ENCODE measurements around the gene ZSCAN26.

The ZSCAN26 gene

DNA sequence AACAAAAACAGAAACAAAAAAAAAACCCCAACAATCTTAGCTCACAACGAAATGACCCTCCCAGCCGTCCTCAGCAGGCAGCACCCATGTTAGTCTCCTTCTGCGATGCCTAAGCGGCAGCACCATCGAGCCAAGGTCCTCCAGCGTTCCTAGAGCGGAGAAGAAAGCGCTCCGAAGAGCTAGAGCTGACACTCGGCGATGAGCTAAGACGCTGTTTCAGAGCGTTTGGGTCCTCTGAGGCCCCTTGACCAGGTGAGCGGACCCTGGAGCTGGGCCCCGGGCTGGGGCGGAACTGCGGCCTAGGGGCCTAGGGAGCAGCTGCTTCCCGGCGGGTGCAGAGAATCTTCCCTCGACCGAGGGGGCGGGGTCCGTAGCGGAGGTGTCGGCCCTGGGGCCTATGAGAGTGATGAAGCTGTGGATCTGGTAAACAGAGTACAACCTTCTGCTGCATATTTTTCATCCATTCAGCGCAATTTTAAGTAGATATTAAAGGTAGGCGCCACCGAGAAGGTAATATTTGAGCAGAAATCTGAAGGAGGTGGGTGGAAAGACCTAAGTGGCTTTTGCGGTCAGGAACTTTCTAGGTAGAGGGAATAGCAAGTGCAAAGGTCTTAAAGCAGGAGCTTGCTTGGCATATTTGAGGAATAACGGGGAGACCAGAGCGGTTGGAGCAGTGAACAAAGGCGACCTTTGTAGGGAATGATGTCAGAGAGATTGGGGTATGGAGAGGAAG, at the start of gene ZSCAN26:
ZSCAN26 (plus strand) TSS at position 182 of the 733 bp plus-strand sequence. CDS start 4,777 bp downstream, outside the sequence.
- DNase-seq (ENCODE audit: insufficient read length, low spot score) (peak; percentile 78), FAIRE-seq (peak; percentile 63)

DNA sequence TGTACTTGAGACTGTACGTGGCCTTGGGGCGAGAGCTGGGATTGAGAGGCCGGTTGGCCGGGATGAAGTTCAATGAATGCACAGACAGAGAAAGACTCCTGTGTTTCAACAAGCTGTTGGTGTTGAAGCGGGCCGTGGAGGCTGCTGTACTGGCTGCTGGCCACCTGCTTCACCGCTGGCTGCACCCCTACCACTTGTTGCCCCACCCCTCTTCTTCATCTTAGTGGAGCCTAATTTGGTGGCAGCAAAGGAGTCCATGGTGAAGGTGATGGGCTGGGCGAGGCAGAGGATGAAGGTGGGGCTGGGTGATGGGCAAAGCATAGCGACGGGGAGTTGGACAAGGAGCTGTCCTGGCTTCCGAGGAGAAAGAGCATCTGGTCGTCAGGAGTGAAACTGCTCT, 49.1 kb upstream of the ZSCAN26 start:
- FAIRE-seq (peak; percentile 26), DNase-seq (ENCODE audit: insufficient read length, low spot score) (no peak)

DNA sequence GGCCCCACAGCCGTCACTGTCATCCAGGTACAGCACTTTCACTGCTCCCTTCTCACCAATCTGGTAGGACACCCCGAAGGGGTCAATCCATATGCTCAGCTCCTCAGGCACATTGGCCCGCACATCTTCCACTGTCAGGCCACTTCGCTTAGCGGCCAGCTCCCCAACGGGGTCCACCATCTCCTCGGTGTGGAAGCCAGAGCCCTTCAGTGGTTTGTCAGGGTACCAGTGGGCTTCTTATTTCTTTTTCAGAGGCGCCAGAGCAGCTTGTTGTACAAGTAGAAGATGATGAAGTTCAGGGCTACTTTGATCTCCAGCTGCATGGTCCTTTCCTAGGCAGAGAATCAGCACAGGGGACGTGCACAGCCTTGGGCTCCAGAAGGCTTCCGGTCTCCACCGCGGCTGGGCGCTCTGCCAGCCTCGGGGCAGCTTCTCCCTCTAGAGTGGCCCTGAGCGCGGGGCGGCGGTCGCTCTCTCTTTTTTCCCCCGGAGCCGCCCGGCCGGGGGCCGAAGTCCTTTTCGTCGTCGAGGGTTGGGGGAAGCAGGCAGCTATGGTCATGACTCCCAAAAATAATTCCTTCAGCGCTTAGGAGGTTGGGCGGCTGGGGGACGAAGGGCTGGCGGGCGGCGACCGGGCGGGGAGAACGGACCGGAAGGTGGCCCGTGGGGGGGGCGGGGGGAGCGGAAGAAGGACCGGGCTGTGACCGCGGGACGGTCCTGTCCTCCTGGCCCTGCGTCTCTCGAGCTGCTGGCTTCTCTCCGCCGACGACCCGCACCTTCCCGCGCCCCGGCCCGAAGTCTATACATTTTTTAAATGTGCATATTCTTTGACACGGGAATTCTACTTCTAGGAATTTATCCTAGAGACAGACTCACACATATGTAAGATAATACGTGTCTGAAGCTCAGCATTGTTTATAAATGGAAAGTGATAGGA, 48.4 kb upstream of the ZSCAN26 start:
- DNase-seq (ENCODE audit: insufficient read length, low spot score) (peak; percentile 70), FAIRE-seq (peak; percentile 65)

DNA sequence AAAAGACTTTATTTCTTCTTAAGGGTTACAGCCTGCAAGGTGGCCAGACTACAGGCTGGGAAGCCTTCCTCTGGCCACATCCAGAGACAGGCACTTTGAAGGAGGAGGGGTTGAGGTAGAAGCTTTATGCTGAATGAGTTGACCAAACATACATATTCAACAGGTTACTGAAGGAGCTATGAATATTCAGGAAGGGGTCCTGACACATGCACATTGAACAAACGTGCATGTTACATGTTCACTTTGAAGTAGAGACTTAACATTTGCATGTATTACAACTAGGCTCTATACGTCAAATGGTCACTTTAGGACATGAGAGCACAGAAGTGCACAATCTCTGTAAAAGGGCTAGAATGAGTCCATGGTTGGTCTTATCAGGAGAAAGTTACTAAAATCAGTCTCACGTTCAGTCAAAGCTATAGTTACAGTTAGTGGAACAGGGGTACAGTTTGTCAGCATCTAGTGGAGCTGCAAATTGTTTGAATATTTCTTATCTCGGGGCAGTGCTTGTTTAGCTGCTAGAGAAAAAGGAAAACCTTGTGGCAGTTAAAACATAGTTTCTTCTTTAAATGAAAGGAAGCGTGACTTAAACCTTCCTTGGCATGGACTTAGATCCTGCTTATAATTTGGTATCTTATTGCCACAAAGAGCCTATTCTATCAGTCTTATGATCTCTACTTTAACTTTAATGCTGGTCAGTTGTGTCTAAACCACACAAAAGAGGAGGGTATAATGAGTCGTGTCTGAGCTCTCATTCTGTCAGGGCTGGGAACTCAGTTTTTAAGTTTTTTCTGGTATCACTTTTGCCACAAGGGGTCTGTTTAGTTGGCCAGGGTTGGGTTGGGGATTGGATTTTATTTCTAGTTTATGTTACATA, 46.4 kb upstream of the ZSCAN26 start:
- DNase-seq (ENCODE audit: insufficient read length, low spot score) (no peak), FAIRE-seq (no peak)

DNA sequence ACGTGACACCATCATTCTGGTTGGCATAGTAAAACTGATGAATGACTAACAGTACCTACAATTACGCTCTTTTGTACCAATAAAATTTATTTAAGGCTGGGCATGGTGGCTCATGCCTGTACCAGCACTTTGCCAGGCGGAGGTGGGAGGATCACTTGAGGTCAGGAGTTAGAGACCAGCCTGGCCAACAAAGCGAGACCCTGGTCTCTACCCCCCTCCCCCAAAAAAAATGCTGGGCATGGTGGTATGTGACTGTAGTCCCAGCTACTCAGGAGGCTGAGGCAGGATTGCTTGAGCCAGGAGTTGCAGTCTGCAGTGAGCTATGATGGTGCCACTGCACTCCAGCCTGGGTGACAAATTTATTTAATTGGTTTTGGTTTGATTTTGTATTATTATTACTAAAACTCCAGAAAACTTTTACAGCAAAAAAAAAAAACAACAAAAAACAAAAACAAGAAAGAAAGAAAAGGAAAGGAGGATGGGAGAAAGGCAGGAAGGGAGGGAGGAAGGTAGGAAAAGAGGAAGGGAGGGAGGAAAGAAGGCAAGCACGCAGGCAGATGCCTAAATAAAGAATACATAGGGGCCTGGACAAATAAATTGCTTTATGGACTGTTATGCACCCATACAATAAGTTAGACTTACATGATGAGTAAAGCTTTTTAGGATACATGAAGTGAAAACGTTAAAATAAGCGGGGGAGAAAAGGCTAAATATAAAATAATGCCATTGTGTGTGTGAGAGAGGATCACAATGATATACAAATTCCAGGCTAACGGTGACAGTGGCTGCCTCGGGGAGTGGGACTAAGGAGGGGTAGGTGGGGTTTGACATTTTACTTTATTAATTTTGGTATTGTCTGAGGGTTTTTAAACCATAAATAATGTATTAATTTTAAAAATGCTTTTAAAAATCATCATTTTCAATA, 42.5 kb upstream of the ZSCAN26 start:
- FAIRE-seq: no peak
- DNase-seq (ENCODE audit: insufficient read length, low spot score): no peak

DNA sequence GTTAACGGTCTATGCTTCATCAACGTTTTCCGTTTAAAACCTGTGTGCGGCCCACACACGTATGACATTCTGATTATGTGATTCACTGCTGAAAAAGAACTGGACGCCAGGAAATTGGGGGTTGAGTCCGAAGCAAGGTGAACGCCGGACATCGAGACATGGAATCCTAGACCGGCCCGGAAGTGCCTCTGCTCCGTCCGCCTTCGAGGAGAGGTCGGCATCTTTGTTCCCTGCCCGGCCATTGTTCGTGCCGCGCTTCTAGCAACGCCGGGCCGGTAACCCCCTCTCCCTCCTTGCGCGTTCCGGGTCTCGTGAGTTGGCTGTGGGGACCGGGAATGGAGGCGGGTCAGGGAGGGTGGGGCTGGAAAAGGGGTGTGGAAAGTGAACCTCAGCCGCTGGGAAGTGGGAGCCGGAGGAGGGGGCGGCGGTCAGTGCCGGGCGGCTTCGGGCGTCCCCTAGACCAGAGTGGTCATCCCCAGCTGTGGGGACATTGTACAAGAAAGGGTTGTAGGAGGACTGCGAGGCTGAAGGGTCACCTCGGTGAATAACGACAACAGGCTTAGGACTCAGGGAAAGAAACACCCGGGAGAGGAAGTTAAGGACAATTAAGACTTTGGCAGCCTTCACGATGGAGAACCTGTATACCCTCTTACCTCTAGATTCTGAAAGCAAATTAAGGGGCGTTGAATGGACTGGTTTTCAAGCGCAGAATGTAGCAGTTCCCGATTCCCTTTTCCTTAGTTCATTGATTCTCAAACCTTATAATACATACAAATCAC, 41.7 kb upstream of the ZSCAN26 start, which contains the start of gene ZSCAN9:
ZSCAN9 (plus strand) TSS at position 220 of the 779 bp plus-strand sequence. CDS start 1,810 bp downstream, outside the sequence.
- peak; percentile 81 for DNase-seq (ENCODE audit: insufficient read length, low spot score)
- peak; percentile 72 for FAIRE-seq

DNA sequence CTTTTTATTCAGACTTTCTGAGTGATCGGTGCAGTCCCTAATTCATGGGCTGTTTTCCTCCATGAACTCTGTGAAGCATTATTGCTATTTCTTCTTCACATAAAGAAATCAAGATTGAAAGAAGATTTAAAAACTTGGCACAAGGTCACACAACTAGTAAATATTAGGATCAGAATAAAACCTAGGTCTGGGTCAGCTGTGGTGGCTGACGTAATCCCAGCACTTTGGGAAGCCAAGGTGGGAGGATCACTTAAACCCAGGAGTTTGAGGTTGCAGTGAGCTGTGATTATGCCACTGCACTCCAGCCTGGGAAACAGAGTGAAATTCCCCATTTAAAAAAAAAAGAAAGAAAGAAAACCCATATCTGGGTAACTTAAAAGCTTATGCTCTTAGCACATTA, 40.5 kb upstream of the ZSCAN26 start:
- no peak for DNase-seq (ENCODE audit: insufficient read length, low spot score)
- no peak for FAIRE-seq

DNA sequence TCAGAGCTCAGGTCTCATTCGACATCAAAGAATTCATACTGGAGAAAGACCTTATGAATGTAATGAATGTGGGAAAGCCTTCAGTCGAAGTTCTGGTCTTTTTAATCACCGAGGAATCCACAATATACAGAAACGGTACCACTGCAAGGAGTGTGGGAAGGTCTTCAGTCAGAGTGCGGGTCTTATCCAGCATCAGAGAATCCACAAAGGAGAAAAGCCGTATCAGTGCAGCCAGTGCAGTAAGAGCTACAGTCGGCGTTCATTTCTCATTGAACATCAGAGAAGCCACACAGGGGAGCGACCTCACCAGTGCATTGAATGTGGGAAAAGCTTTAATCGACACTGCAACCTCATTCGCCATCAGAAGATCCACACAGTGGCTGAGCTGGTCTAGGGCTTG, 34.2 kb upstream of the ZSCAN26 start:
- FAIRE-seq: no peak

DNA sequence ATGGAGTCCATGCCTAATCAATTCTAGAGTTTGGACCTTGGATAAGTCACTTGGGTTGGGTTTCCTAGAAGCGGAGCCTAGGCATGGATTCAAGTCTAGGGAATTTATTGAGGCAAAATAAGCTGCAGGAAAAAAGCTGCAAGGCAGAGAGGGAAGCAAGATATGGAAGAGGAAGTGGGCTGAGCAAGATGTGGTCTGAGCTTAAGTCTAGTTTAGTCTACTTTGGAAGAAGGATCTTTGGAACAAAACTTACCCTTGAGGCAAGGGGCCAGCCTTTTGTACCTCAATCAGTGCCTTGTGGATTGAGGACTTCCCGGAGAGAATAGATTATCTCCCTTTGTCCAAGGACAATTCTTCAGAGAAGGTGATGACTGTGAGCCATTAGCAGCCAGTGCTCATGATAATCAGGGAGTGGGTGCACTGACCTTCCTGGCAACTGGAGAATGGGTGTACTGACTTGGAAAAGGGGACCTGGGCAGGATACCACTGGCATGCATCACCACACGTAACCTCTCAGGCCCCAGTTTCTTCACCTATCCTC, 31.0 kb upstream of the ZSCAN26 start:
- DNase-seq (ENCODE audit: insufficient read length, low spot score) (no peak), FAIRE-seq (no peak)

More for the DNA sequence above, 34.2 kb upstream of the ZSCAN26 start:
- DNase-seq (ENCODE audit: insufficient read length, low spot score): no peak

DNA sequence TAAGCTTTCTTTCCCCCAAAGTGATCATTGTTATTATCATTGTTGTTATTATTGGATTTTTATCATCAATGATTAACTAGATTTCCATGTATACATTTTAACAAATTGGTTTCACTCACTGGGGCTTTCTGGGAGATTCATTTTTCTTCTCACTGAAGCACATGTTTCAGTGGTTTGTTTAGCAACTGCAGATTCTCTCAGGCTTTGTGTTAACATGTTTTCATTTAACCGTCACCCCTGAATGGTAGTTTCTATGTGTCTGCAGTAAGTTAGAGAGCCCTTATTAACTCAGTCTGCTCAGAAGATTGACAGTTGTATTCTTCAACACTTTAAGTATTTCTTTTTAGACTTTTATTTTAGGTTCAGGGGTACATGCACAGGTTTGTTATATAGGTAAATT, 27.3 kb upstream of the ZSCAN26 start:
- DNase-seq (ENCODE audit: insufficient read length, low spot score) (no peak), FAIRE-seq (no peak)

DNA sequence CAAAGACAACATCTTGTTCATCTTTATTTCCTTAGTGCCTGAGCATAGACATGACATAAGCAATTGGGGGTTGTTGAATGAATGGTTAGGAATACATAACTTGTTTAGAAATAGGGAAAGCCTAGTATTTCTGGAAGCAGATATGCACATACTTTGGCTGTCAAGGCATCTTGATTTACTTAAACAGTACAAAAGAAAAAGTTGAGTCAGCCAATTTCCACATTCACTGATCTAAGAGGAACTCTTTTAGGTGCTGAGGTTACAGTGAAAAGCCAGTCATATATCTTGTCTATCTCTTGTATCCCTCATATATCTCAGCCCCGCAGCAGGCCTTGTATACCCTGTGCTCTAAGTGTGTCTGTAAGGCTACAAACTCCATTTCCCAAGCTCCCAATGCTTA, 26.5 kb upstream of the ZSCAN26 start:
- no peak for FAIRE-seq

DNA sequence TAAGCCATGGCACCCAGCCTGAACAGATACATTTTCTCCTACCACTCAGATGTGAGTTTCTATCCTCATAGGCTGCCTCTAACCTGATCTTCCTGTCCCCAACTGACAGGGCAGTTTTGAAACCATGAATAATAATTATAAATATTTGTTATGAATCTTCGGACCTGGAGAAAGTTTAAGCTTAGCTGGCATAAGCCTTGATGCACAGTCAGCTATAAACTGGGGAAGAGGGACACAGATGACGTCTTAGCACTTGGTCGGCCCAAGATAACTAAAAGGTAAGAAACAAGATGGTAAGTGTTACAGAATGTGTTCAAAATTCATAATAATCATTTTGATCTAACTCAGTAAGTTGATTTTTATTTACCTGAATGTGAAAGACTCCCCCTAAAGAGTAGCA, 23.0 kb upstream of the ZSCAN26 start:
- FAIRE-seq (no peak), DNase-seq (ENCODE audit: insufficient read length, low spot score) (no peak)

More for the DNA sequence above, 26.5 kb upstream of the ZSCAN26 start:
- DNase-seq (ENCODE audit: insufficient read length, low spot score): no peak

DNA sequence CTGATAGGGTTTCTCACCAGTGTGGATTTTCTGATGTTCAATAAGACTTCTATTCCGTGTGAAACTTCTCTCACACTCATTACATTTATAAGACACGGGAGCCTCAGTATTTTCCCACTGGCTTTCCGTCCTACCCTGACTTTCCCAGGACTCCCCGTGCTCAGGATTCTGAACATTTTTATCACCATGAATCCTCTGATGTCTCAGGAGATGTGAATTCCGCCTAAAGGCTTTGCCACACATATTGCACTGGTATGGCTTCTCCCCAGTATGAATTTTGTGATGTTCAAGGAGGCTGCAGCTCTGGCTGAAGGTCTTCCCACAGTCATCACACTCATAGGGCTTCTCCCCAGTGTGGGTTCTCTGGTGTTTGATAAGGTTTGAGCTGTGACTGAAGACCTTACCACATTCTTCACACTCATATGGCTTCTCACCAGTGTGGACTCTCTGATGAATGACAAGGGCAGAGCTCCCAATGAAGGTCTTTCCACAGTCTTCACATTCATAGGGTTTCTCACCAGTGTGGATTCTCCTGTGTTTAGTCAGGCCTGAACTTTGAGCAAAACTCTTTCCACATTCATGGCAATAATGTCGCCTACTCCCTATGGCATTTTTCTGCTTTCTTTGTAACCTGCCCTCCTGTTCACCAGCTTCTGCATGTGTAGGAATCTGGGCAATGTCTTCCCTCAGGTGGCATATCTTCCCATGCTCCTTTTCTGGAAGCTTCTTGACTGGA, 21.6 kb upstream of the ZSCAN26 start:
- FAIRE-seq: no peak

DNA sequence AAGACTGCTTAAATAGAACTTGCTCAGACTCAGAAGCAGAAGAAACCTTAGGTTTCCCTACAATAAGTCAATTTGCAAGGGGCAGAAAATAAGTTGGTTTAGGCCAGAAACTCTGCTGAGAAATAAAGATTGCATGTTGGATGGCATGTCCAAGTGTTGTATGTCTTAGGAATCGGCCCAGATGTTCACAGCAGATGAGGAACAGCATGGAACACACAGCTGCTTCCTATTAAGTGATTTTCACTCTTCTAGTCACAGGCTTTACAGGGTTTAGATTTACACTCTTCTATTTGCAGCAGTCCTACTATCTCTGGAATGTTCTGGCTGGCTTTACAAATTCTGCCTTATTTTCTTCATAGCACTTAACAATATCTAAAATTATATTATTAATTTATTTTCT, 18.0 kb upstream of the ZSCAN26 start:
- FAIRE-seq (no peak), DNase-seq (ENCODE audit: insufficient read length, low spot score) (no peak)

More for the DNA sequence above, 21.6 kb upstream of the ZSCAN26 start:
- DNase-seq (ENCODE audit: insufficient read length, low spot score): no peak

DNA sequence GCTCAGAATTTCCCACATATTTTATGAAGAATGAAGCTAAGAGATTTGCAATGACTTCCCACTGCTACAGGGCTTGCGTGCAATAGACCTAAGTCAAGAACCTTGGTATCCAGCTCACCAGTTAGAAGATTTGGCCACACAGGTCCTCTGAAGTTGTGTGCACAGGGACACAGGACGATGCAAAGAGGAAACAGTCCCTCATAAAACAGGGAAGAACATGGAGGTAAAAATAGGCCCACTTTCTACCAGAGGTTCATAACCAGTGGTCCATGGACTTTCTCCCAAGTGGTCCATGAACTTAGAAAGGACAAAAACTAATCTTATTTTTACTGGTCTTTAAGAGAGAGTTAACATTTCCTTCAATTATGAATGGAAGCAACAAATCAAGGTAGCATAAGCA, 16.2 kb upstream of the ZSCAN26 start:
- FAIRE-seq (no peak), DNase-seq (ENCODE audit: insufficient read length, low spot score) (no peak)

DNA sequence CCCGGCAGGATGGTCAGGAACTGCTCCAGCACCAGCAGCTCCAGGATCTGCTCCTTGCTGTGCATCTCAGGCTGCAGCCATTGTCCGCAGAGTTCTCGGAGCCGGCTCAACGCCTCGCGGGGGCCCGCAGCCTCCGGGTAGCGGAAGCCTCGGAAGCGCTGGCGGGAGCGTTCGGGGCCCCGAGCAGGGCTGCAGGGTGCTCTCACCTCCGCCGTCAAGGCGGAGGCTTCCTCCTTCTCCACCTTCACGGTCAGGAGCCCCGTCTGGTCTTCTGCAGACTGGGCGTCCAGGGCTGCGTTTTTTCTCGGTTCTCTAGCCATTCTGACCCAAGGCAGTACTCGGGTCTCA, 15.3 kb upstream of the ZSCAN26 start:
- FAIRE-seq (no peak), DNase-seq (ENCODE audit: insufficient read length, low spot score) (no peak)

DNA sequence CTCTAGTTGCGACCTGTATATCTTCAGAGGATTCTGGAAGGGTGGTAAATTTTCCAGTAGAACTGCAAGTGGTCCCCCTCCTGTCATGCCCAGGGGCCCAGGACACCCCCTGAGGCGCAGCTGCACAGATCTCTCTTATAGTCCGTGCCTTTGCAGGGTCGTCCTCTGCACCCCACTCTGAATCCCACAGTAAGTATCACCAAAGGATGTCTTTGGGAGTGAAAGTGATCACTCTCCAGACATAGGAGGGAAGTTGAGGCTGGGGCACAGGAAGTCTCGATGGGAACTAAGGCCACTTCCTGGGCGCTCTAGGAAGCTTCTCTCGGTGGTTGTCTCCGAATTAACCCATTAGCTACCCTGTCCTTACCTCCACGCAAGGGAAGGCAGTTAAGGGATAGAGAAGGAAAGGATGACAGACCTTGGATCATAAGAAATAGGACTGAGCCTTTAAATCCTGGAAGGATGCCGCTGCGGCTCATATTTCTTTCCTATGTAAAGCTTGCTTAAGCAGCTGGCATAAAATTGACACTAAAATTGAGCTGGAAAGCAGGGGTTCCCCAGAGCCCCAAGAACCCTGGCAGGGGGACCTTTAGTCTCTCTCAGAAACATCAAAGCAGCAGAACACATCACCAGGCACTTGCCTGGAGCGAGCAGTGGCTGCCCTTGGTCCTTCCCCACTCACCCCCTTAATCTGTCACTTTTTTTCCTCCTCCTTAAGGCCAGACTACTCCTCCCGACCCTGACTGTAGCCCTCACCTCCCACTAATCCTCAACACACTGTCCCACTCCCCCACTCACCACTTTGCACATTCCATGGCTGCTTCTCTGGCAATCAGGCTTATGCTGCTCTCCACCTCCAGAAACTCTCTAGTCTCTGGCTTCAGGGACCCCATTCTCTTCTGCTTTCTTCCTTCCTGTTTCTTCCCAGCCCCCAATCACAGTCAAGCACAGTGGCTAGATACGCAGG, 14.7 kb upstream of the ZSCAN26 start, which contains the start of gene ZKSCAN4:
ZKSCAN4 (minus strand) TSS at position 261 of the 967 bp plus-strand sequence. CDS start 289 bp downstream, outside the sequence.
- DNase-seq (ENCODE audit: insufficient read length, low spot score) (peak; percentile 84), FAIRE-seq (no peak)

Data from HTR-8/SVneo (cell line).